Measurements from ENCODE around the gene GDI2. TPM values are rescaled to one million over a fixed set of nuclear protein-coding genes. Genes with fewer than 3 reads are reported as not detected.

Gene GDI2
- total and polyA plus RNA-seq, 2 of the 13 experiments (the other 11 are each of a cell fraction or from before 2014, with no cell fraction given): 153 to 477 TPM

GRCh38 chr10:5856701-5857004 lies 43.4 kb upstream of the GDI2 start:
- Histone ChIP-seq H3K9me3 (ENCODE audit: low read length) (no peaks in the 10 kb centered on the region), H3K4me3 (replicated peaks in 1 of 3; ENCODE audit: insufficient read depth in 1 of 3, low read depth in 2 of 3, low read length in 3 of 3) (peak overlapping the region in 1 of 3 experiments; percentile 48; a peak in 2 of 6 replicates), H3K27me3 (ENCODE audit: control insufficient read depth in 1 of 2, insufficient read depth in 2 of 2, low read length in 2 of 2) (no peaks in the 10 kb centered on the region), H3K9ac (ENCODE audit: insufficient read depth, low read depth, low read length) (0 out of 2 replicates have a peak overlapping the region, but pooled peaks have one; percentile 29), H3K4me2 (ENCODE audit: low read depth, low read length) (peak overlapping the region; percentile 76), H3K79me2 (ENCODE audit: insufficient read depth, low read length) (no peaks in the 10 kb centered on the region), H3K4me1 (ENCODE audit: insufficient read depth, low read length) (peaks cover 53% of the 10 kb centered on the region), H3K27ac (ENCODE audit: extremely low read length, insufficient read depth, low read length) (peak overlapping the region; percentile 52), H2AFZ (ENCODE audit: low read length) (no peak overlapping the region), H4K20me1 (ENCODE audit: insufficient read depth, low read length) (no peaks in the 10 kb centered on the region), H3K36me3 (replicated peaks in 1 of 2; ENCODE audit: control insufficient read depth in 1 of 2, insufficient read depth in 2 of 2, low read length in 2 of 2) (no peaks in the 10 kb centered on the region)
- FAIRE-seq (no peak), DNase-seq (ENCODE audit: low spot score) (no peak), ATAC-seq (peak; percentile 39)
- BruUV-seq (replicated peaks): no TSS peak
- in situ Hi-C loops (cut with HindIII; ENCODE audit: extremely low pct_ligation_motif_present, low pct_unique_long_range_greater_than_20kb) (no loop called here), intact Hi-C loops (cut with micrococcal nuclease; ENCODE audit: unreplicated experiment) (no loop called here)
- ChIA-PET CTCF (ENCODE audit: low intra/inter-chr PET ratio, low total read pairs) (no interaction called here), POLR2A (interaction anchor here (1.0 to 1.6 kb wide), 2 partner anchors 32 to 34 kb away, joined by 3 to 4 read pairs; partner anchors contain the start of genes ANKRD16 and FBH1)
- 8% methylated on average over 7 of the region's 7 CpGs for WGBS (ENCODE audit: low lambda C conversion rate)
- TF ChIP-seq ZSCAN29 (CRISPR knock-in tag; conservative IDR thresholded peaks at IDR 0.05) (0 out of 2 replicates have a peak, but pooled peaks have one; percentile 72), ZNF792 (CRISPR knock-in tag; IDR thresholded peaks at IDR 0.05) (no peak), ZMAT3 (CRISPR knock-in tag; conservative IDR thresholded peaks at IDR 0.05) (no peak), MLXIP (CRISPR knock-in tag; IDR thresholded peaks at IDR 0.05; ENCODE audit: borderline replicate concordance) (no peak), ZNF609 (CRISPR knock-in tag; IDR thresholded peaks at IDR 0.05; ENCODE audit: borderline replicate concordance) (0 out of 2 replicates have a peak, but pooled peaks have one; percentile 21), ZSCAN21 (CRISPR knock-in tag; IDR thresholded peaks at IDR 0.05; ENCODE audit: borderline replicate concordance) (no peak), ZNF317 (CRISPR knock-in tag; IDR thresholded peaks at IDR 0.05) (no peak), SALL1 (CRISPR knock-in tag; IDR thresholded peaks at IDR 0.05) (no peak), KMT2A (CRISPR knock-in tag; IDR thresholded peaks at IDR 0.05) (no peak), ISX (CRISPR knock-in tag; conservative IDR thresholded peaks at IDR 0.05) (no peak), HOXD1 (CRISPR knock-in tag; IDR thresholded peaks at IDR 0.05) (no peak), HNF4G (IDR thresholded peaks at IDR 0.05; ENCODE audit: borderline replicate concordance, low read depth, low read length) (peak; percentile 23; the same call in 1 of the 2 replicates), HNF4G (CRISPR knock-in tag; IDR thresholded peaks at IDR 0.05; ENCODE audit: borderline replicate concordance, low read depth) (no peak), RXRB (CRISPR knock-in tag; IDR thresholded peaks at IDR 0.05; ENCODE audit: borderline replicate concordance) (0 out of 2 replicates have a peak, but pooled peaks have one; percentile 6)
